ENCODE results near the gene ASCC1.

ASCC1 gene

DNA sequence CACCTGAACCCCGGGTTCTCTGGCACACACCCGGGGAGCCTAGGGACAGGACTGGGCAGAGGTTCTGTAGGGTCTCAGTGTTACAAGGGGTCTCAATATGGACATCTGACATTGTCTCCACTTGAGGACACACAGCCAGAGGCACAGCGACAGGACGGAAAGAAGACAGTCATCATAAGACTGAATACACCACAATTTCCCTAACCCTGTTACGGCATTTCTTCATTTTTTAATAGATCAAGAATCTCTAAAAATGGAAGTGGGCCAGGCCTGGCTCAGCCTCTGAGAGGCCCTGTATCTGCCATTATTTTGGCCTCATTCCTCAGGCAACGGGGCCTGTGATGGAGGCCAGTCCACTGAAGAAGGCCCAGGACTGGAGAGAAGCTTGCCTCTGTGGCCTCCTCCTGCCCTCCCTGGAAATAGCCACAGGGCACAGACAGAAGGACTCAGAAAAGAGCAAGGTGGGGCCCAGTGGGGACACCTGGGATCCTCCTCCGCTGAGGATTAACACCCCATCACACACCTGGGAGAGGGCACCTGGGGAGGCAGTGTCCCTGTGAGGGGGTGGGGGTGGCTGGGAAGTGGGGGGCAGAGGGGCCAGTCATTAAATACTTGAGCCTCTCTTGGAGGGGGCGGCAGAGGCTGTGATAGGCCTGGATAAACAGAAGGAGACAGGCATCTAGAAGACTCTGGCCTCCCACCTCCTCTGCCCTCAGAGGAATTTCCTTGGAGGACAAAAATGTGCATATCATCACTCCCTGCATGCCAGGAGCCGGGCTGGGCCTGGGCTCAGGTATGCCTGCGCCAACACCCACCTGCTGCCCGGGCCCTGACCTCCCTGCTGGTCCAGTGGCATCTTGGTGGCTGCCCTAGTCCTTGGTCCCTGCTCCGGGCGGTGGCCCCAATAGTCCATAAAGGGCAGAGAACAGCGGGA lies 135.8 kb downstream of the ASCC1 start:
- DNase-seq = no peak

DNA sequence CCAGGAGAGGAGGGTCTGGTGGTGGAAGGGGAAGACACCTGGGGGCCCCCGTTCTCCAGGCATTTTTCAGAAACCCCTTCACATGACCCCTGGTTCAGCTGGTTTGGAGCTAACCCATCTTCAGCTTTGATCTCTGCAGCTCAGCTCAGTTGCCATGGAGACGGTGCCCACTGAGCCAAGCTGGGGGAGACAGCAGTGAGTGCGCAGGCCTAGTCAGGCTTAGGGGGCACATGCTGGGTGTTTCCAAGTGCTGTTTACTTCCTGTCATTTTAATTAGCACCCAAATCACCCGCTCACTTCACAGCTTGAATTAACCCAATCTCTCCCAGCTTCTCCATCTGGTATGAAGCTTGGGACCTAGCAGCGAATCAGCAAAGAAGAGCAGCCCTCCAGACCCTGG lies 136.7 kb downstream of the ASCC1 start:
- peak; percentile 83 for DNase-seq

DNA sequence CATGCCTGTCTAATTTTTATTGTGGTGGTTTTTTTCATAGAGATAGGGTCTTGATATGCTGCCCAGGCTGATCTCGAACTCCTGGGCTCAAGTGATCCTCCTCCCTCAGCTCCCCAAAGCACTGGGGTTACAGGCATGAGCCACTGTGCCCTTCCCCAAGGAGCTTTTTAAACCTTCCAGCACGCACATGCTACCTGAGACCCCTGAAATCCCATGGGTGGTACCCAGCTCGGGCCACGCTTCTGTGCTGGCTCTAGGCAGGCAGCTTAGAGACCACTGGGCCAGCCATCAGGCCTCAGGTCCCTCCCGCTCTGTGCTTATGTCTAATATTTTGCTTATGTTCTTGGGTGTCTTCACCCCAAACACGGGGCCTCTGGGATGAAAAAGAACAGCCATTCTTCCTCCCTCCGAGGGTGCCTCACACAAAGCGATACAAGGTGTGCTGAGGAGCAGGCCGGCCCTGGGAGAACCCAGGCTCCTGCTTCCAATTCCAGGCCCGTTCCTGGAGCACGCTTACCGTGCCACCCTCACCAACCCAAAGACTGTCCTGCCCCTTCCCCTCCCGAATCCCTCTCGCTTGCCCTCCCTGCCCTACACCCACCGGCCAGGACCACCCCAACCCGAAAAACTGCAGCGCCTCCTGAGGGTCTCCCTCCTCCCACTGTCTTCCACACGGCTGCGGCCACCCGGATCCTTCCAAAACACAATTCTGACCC lies 138.6 kb downstream of the ASCC1 start:
- DNase-seq = no peak

DNA sequence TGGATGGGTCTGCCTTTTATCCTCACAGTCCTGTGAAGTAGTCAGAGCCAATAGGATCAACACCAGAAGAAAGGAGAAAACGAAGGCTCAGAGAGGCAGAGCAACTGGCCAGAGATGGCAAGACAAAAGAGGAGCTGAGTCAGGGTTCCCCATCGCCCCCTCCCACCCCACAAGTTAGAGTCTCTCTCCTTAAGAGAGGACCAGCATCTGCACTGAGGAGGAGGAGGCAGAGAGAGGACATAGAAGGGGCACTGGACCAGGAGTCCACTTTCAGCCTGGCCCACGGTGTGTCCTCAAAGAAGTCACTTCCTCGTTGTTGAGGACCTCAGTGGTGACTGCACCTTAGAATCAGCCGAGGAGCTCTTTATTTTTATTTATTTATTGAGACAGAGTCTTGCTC lies 139.3 kb downstream of the ASCC1 start:
- no peak for DNase-seq

DNA sequence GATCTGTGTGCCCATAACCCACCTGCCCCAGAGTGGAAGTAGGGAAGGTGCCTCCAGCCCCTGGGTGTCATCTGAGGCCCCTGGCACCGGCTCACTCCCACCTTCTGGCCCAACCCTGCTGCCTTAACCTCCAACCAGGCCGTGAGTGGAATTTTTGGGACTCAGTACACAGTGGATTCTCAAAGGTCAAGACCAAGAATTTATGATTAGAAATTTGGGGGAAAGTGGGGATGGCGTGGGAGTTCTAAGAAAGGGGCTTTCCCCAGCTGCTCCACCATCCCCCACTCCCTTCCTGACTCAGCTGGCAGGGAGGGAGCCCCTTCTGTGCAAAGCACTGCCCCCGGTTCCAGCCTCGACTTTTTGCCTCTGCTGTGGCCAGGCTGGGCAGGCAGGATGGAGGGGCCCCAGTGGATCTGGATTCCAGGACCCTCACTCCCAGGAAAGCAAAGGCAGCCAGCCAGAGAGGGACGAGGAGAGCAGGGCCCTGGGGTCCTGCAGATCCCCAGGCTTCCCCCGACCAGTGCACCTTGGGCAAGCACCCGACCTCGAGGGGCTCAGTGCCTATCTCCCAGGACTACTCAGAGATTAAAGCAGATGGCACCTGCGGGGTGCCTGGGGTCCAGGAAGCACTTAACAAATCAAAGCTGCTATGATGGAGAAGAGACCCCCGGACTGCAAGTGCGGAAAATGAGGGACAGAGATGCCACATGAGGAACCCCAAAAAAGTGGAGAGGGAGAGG lies 140.5 kb downstream of the ASCC1 start:
- no peak for DNase-seq

DNA sequence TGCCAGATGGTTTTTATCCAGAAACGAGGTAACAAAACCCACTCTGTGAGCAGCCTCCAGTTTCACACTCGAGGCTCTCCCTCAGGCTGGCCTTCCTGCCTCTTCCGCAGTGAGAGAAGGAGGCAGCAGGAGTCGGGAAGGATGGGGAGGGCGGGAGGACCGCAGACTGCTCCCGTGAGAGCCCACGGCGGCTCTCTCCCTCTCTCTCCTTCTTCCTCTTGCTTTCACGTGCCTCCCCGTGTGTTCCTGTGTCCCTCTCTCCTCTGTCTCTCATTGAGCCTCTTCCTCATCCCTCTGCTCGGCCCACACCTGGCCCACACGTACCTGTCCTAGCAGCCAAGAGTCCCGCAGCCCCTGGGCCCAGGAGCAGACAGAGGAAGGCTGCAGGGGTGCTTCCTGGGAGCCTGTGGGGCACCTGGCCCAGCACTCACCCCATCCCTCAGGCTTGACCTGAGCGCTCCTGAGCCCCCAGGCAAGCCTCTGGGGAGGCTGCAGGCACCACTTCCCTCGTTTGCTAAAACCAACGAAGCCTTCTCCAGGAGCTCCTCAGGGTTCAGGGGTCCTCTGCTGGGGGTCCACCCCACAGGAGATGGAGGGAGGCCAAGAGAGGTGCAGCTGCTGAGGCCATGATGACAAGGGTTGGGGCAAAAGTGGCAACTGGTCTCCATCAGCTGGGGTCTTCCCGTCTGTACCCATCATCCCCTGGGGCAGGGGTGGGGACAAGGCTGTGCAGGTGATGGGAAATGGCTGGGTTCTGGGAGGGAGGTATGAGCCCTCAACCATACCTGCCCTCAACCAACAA lies 141.3 kb downstream of the ASCC1 start:
- no peak for DNase-seq

DNA sequence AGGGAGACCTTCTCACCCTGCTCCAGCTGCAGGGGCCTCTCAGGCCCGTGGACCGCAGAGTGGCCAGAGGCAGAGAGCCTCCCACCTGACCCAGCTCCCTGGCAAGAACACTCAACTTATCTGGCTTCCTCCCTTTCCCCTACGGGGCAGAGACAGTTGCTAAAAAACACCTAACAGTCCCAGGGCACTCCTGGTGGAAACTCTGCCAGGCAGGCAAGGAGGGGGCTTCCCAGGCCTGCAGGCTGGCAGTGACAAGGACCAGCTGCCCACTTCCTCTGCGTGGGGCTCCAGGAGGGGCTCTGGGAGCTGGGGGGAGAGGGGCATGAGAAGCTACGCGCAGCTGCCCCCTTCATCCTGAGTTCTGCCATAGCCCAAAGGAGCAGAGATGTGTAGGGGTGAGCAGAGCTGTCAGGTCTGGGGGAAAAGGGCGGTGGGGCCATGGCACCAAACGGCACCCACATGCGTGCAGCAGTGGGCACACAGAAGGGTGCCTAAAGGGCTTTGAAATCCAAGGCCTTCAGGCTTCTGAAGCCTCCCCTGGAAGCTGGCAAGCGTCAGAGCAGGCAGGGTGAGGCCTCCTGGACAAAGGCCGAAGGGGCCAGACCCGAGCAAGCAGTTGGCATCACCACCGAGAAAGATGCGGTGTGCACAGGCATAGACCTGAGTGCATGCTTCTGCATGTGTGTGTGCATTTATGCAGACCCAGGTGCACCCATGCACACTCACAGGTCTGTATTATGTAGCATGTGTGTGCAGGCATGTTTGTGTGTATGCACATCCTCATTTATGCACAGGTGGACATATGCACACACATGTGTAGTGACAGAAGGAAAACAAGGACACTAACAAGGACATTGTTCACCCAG lies 142.1 kb downstream of the ASCC1 start:
- DNase-seq = no peak

- DNase-seq = no peak
Observed at GRCh38 chr10:72072639-72073038, 143.4 kb downstream of the ASCC1 start.

DNA sequence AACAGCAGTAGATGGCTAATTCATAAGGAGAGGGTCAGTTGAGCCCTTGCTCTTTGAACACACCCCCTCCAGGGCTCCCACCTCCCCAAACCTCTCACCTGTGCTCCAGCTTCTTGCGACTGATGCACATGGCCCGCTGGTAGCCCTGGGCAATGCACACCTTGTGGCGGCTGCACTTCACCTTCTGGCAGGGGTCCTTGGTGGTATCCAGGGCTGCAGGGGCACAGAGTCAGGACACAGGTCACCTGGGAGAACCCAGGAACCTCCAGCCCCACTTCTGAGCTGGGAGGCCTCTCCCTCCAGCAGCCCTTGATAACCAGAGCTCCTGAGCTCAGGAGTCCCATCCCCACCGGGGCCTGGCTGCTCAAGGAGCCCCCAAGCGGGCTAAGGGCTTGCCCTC lies 144.0 kb downstream of the ASCC1 start:
- no peak for DNase-seq

DNA sequence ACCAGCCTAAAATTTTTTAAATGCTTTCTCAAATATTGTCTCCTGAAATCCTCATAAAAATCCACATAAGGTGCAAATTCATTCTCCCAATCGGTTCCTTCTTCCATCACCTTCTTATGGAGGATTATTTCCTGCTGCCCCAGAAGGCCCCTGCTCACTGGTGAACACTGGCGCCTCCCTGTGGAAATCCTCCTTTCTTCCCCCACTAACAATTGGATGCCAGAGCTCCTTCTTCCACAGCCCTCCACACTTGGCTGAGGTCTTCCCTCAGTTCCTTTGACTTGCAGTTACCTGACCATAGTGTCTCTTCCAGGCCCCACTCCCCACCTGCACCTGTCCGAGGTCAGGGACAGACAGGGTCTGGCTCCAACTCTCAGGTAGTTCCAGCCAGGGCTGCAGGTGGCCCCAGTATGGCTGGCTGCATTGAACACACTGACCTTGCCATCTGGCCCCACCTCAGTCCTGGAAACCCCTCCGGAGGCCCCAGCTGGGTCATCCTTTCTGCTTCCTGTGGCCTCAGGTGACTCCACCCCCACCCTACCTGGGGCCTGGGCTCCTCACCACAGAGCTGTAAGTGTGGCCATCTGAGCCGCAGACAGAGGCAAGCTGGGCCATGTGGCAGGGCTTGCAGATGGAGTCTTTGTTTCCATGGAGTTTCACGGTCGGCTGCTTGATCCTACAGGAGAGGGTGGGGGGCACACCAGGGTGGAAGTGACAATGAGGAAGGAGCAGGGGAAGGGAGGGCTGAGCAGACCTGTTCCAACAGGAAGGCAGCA lies 146.1 kb downstream of the ASCC1 start:
- DNase-seq = no peak

- no peak for DNase-seq
Observed at GRCh38 chr10:72068901-72069446, 147.1 kb downstream of the ASCC1 start.

DNA sequence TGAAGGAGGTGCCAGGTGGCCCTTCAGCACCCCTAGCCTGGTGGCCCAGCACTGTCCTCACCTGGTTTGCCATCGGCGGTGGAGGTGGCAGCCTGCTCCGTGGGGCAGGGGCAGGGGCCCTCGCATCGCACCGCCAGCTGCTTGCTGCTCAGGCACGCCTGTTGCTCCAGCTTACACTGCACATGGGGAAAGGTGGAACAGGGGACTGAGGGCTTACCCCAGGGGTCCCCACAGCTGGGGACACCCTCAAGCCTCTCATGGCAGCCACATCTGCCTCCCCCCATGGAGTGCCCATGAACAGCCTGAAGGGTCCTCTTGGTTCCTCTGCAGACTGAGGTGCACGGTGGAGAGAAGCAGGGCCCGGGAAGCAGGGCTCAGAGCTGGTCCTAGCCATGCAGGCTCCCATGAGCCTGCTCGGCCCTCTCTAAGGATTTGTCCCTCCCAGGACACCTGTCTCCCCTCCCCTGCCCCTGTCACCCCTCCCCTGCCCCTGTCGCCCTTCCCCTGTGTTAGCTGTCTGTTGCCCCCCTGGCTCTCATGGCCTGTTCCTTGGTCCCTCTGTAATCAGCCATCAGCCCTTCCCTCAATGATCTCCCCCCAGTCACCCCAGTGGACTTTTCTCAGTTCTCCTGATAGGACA lies 147.8 kb downstream of the ASCC1 start:
- DNase-seq = no peak

- no peak for DNase-seq
Observed at GRCh38 chr10:72067463-72068125, 148.5 kb downstream of the ASCC1 start.

DNA sequence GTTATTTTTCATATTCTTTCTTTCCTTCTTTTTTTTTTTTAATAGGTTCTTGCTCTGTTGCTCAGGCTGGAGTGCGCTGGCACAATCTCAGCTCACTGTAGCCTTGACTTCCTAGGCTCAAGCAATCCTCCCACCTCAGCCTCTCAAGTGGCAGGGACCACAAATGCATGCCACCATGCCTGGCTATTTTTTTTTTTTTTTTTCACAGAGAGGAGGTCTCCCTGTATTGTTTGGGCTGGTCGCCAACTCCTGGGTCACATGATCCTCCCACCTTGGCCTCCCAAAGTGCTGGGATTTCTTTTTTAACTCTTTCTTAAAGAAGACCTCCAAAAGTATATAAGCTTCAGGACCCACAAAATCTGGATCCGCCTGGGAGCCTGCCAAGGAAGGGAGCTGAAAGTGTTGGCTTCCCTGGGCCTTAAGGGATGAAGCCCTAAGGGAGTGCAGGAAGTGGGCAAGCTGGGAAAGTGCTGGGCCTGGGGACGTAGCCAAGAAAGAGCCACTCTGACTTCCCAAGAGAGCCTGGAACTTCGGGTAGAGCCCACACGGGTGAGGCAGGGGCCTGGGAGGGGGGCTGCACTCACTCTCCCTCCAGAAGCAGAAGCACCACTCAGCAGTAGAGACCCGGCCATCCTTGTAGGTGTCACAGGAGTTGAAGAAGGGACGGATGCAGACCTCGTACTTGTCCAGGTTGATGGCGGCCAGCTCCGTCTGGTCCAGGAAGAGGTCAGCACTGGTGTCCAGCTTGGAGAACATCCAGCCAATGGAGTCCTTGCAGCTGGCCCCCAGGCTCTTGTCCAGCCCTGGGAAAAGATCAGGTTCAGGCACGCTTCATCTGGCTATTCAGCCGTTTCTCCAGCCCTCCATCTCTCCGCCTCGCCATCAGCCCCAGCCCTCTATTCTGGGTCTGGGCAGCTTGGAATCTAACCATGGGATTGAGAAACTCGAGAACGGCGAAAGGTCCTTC lies 149.5 kb downstream of the ASCC1 start:
- no peak for DNase-seq

DNA sequence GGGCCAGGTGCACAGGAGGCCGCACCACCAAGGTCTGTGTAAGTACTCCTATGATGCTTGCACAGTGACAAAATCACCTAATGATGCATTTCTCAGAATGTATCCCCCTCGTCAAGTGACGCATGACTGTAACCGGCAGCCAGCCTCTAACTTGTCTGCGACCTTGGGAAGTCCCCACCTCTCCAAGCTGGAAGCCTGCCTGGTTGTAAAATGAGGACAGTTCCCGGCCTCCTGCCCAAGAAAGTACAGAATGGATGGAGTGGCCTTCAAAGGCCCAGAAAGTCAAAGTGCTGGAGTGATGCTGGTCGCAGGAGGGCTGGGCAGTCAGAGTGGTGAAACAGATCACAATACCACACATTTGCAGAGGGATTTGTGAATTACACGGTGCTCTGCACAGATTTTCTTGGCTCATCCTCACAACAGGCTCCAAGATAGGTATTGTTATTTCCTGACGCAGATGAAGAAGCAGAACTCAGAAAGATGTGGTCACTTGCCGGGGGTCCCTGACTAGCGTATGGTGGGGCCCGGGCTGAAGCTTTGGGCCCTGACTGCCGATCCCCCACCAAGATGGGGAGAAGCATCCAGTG lies 150.5 kb downstream of the ASCC1 start:
- no peak for DNase-seq

DNA sequence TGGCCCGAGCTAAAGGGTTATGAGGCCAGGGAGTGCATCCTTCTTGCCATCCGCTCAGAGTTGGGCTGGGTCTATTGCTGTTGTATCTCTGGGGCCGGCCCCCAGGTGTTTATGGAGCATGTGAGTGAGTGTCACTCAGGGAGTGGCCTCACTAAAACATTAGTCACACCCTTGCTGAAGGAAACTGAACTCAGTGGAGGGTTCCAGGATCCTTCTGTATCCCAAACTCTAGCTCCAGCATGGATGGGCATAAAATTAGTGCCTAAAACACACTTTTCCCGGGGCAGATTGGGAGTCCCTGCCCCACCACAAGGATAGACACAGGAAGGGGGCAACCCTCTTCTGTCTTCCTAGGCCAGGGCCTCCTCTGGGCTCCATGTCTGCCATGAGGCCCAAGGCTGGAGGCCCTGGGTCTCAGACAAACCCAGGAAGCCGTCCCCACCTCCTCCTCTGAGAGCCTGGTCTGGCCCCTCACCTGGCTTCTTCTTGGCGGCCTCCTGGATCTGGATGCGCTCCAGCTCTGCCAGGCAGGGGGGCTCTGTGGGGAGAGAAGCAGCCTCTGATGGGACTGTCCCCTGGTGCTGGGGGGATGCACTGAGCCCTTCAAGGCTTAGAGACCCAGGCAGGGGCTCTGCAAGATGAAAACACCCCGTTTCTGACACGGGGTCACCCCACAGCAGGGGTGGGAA lies 152.2 kb downstream of the ASCC1 start:
- no peak for DNase-seq

Measured in CD4-positive, alpha-beta T cell treated with Interleukin-10 for 1 hour (primary cell).